ENCODE measurements around the gene B3GNT8.

Gene B3GNT8

DNA sequence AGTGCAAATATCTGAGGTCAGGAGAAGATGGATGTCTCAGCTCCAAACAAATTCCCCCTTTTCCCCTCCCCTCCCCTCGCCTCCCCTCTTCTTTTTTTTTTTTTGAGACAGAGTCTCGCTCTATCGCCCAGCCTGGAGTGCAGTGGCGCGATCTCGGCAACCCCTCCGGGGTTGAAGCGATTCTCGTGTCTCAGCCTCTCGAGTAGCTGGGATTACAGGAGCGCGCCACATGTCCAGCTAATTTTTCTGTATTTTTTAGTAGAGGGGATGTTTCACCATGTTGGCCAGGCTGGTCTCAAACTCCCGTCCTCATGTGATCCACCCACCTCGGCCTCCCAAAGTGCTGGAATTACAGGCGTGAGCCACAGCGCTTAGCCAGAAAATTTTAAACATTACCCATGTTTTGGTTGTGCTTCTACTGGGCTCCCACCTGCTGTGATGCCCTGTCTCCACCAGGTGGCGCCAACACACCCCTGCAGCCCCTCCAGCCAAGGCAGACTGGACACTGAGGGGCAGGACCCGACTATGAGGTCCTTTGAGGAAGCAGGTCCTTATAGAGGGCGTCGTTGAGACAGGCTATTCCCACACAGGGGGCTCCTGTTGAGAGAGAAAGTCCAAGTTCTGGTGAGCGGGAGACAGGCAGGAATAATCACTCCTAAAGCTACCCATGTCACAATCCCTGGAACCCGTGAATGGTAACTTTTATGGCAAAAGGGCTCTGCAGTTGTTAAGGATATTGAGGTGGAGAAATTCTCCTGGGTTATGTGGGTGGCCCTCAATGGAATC lies 22.1 kb upstream of the B3GNT8 start:
- ATAC-seq = peak; percentile 97
- no peak for TF ChIP-seq ESRRG (CRISPR knock-in tag; IDR thresholded peaks at IDR 0.05)
- no peak for TF ChIP-seq GLIS3 (CRISPR knock-in tag; IDR thresholded peaks at IDR 0.05)

- TF ChIP-seq ISL1 (CRISPR knock-in tag; IDR thresholded peaks at IDR 0.05) = no peak
- TF ChIP-seq ZFP3 (CRISPR knock-in tag; IDR thresholded peaks at IDR 0.05) = no peak
- no peak for TF ChIP-seq ARNTL (CRISPR knock-in tag; IDR thresholded peaks at IDR 0.05; ENCODE audit: borderline replicate concordance, low read depth)
- TF ChIP-seq CSRNP3 (CRISPR knock-in tag; IDR thresholded peaks at IDR 0.05) = no peak
- no peak for TF ChIP-seq TCF4 (CRISPR knock-in tag; IDR thresholded peaks at IDR 0.05; ENCODE audit: borderline replicate concordance)
- no peak for TF ChIP-seq ESRRG (CRISPR knock-in tag; IDR thresholded peaks at IDR 0.05)
- no peak for TF ChIP-seq PPARA (CRISPR knock-in tag; IDR thresholded peaks at IDR 0.05; ENCODE audit: borderline replicate concordance)
- TF ChIP-seq RARB (CRISPR knock-in tag; IDR thresholded peaks at IDR 0.05) = no peak
- no peak for TF ChIP-seq PATZ1 (CRISPR knock-in tag; IDR thresholded peaks at IDR 0.05; ENCODE audit: borderline replicate concordance)
- TF ChIP-seq BACH2 (CRISPR knock-in tag; IDR thresholded peaks at IDR 0.05; ENCODE audit: borderline replicate concordance) = no peak
- TF ChIP-seq ZNF8 (CRISPR knock-in tag; IDR thresholded peaks at IDR 0.05) = no peak
- TF ChIP-seq SNAI2 (CRISPR knock-in tag; IDR thresholded peaks at IDR 0.05) = no peak
- TF ChIP-seq TSHZ2 (CRISPR knock-in tag; IDR thresholded peaks at IDR 0.05) = no peak
- TF ChIP-seq, protein P1, sequence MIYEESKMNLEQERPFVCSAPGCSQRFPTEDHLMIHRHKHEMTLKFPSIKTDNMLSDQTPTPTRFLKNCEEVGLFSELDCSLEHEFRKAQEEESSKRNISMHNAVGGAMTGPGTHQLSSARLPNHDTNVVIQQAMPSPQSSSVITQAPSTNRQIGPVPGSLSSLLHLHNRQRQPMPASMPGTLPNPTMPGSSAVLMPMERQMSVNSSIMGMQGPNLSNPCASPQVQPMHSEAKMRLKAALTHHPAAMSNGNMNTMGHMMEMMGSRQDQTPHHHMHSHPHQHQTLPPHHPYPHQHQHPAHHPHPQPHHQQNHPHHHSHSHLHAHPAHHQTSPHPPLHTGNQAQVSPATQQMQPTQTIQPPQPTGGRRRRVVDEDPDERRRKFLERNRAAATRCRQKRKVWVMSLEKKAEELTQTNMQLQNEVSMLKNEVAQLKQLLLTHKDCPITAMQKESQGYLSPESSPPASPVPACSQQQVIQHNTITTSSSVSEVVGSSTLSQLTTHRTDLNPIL (CRISPR knock-in tag; IDR thresholded peaks at IDR 0.05; ENCODE audit: low read depth) = no peak
- TF ChIP-seq TOX (CRISPR knock-in tag; IDR thresholded peaks at IDR 0.05; ENCODE audit: borderline replicate concordance) = no peak
- no peak for TF ChIP-seq CSDC2 (CRISPR knock-in tag; IDR thresholded peaks at IDR 0.05)
- TF ChIP-seq GLIS3 (CRISPR knock-in tag; IDR thresholded peaks at IDR 0.05) = no peak
- TF ChIP-seq ZFP30 (CRISPR knock-in tag; IDR thresholded peaks at IDR 0.05) = no peak
- TF ChIP-seq, protein P2, sequence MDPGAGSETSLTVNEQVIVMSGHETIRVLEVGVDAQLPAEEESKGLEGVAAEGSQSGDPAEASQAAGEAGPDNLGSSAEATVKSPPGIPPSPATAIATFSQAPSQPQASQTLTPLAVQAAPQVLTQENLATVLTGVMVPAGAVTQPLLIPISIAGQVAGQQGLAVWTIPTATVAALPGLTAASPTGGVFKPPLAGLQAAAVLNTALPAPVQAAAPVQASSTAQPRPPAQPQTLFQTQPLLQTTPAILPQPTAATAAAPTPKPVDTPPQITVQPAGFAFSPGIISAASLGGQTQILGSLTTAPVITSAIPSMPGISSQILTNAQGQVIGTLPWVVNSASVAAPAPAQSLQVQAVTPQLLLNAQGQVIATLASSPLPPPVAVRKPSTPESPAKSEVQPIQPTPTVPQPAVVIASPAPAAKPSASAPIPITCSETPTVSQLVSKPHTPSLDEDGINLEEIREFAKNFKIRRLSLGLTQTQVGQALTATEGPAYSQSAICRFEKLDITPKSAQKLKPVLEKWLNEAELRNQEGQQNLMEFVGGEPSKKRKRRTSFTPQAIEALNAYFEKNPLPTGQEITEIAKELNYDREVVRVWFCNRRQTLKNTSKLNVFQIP (CRISPR knock-in tag; IDR thresholded peaks at IDR 0.05; ENCODE audit: borderline replicate concordance, low read depth) = no peak
- ATAC-seq = no peak
Measured at GRCh38 chr19:41447732-41448332, 20.7 kb upstream of the B3GNT8 start.

- no peak for ATAC-seq
- no peak for TF ChIP-seq SNAI2 (CRISPR knock-in tag; IDR thresholded peaks at IDR 0.05)
- TF ChIP-seq, protein P2 (CRISPR knock-in tag; IDR thresholded peaks at IDR 0.05; ENCODE audit: borderline replicate concordance, low read depth) = no peak
- TF ChIP-seq GLIS3 (CRISPR knock-in tag; IDR thresholded peaks at IDR 0.05) = no peak
- TF ChIP-seq BACH2 (CRISPR knock-in tag; IDR thresholded peaks at IDR 0.05; ENCODE audit: borderline replicate concordance) = no peak
- TF ChIP-seq ZFP30 (CRISPR knock-in tag; IDR thresholded peaks at IDR 0.05) = no peak
- TF ChIP-seq ZNF8 (CRISPR knock-in tag; IDR thresholded peaks at IDR 0.05) = no peak
- TF ChIP-seq ZNF70 (CRISPR knock-in tag; IDR thresholded peaks at IDR 0.05) = no peak
- TF ChIP-seq, protein P1 (CRISPR knock-in tag; IDR thresholded peaks at IDR 0.05; ENCODE audit: low read depth) = no peak
- TF ChIP-seq ZFP3 (CRISPR knock-in tag; IDR thresholded peaks at IDR 0.05) = no peak
Measured at GRCh38 chr19:41445575-41445974, 18.4 kb upstream of the B3GNT8 start.

Data from SK-N-SH treated with all-trans-retinoic acid at 6 μM for 48 hours (cell line).